HG03521 (cell line): ENCODE data around the gene RB1.
"Not testable (repeated sequence)": the region's sequence is repeated elsewhere in the genome, so short reads cannot be mapped to it uniquely, and the experiment has no call there.

Experiments used
- ATAC-seq: cut with Tn5 transposase; IDR thresholded peaks from one replicate; pipeline ENCODE4 v1.9.1; 2021; ENCODE audit warnings: mild to moderate bottlenecking, moderate library complexity; ENCODE audit not compliant: unreplicated experiment

RB1 gene

GRCh38 chr13:48404952-48405351 is 101.4 kb downstream of the RB1 start:
- ATAC-seq = no peak

GRCh38 chr13:48405875-48406274 is 102.3 kb downstream of the RB1 start:
- ATAC-seq = no peak

GRCh38 chr13:48410199-48410598 is 106.6 kb downstream of the RB1 start:
- ATAC-seq = no peak

GRCh38 chr13:48411147-48411794 is 107.7 kb downstream of the RB1 start:
- no peak for ATAC-seq

GRCh38 chr13:48411841-48412531 is 108.4 kb downstream of the RB1 start:
- no peak for ATAC-seq

GRCh38 chr13:48412881-48413351 is 109.4 kb downstream of the RB1 start, which contains the start of gene LPAR6:
TSS of gene LPAR6 (minus strand) at chr13:48413113. CDS start at chr13:48412423, 690 bp downstream.
- ATAC-seq = no peak

GRCh38 chr13:48414501-48414900 is 111.0 kb downstream of the RB1 start:
- ATAC-seq = no peak

GRCh38 chr13:48415516-48415915 is 112.0 kb downstream of the RB1 start:
- ATAC-seq = no peak

GRCh38 chr13:48422003-48422402 is 118.5 kb downstream of the RB1 start:
- not testable (repeated sequence) for ATAC-seq

- ATAC-seq = no peak
Measured at GRCh38 chr13:48424212-48424611, 120.7 kb downstream of the RB1 start.

GRCh38 chr13:48426052-48426451 is 122.5 kb downstream of the RB1 start:
- no peak for ATAC-seq

- not testable (repeated sequence) for ATAC-seq
Measured at GRCh38 chr13:48426755-48427298, 123.3 kb downstream of the RB1 start.

- ATAC-seq = no peak
Measured at GRCh38 chr13:48429036-48429435, 125.5 kb downstream of the RB1 start.

- no peak for ATAC-seq
Measured at GRCh38 chr13:48429886-48430285, 126.3 kb downstream of the RB1 start.

- ATAC-seq = no peak
Measured at GRCh38 chr13:48431431-48431830, 127.9 kb downstream of the RB1 start.

- ATAC-seq = no peak
Measured at GRCh38 chr13:48431987-48432615, 128.6 kb downstream of the RB1 start.

GRCh38 chr13:48434200-48434599 is 130.6 kb downstream of the RB1 start:
- ATAC-seq = no peak

- ATAC-seq = no peak
Measured at GRCh38 chr13:48436661-48437288, 133.2 kb downstream of the RB1 start.

GRCh38 chr13:48437371-48437770 is 133.8 kb downstream of the RB1 start:
- no peak for ATAC-seq

- ATAC-seq = no peak
Measured at GRCh38 chr13:48443442-48444208, 140.1 kb downstream of the RB1 start.
